Measurements from ENCODE around the gene LY6G5B. TPM values are rescaled to one million over a fixed set of nuclear protein-coding genes. Genes with fewer than 3 reads are reported as not detected.

Gene LY6G5B, protein sequence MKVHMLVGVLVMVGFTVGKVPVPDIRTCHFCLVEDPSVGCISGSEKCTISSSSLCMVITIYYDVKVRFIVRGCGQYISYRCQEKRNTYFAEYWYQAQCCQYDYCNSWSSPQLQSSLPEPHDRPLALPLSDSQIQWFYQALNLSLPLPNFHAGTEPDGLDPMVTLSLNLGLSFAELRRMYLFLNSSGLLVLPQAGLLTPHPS
- 3.9 TPM for total RNA-seq
- long read RNA-seq: 0 reads

DNA sequence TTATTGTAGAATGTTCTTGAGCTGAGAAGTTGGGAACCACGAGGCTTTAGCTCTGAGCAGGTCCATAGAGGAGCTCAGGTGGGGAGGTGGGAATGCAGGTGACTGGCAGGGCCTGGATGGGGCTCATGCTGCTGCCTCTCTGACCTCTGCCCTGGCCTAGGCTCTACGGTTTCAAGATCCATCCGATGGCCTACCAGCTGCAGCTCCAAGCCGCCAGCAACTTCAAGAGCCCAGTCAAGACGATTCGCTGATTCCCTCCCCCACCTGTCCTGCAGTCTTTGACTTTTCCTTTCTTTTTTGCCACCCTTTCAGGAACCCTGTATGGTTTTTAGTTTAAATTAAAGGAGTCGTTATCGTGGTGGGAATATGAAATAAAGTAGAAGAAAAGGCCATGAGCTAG, at the start of gene LY6G5B:
LY6G5B (plus strand) TSS at position 301 of the 400 bp plus-strand sequence. CDS start 975 bp downstream, outside the sequence.
- no peak for ATAC-seq

DNA sequence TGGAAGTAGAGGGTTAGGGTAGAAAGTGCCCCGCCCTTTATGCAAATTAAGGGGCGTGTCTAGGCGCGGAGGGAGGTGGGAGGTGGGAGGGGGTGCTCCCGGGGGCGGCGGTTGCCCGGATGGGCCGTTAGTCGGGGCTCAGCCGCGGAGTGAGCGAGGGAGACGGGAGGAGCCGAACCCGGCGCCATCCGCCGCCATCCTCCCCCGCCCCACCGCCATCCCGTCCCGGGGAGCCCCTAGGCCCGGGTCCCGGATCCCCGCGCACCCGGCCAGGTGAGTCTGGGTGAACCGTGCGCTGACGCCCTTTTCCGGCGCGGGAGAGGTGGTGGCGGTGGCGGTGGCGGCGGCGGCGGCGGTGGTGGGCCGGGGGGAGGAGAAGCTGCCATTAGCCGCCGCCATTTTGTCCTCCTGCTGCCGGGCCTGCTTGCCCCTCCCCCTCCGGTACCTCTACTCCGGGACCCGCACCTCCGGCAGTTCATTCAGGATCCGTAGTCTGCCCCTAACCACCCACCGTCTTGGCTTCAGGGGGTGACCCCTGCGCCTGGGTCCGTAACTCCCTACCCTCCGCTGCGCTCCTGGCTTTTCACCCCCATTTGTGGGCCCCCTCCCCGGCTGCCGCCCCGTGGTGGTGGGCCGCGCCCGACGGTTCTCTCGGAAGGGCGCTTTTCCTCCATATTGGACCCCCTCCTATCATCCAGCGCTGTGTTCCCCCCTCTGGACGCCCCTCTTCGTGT, 49.0 kb upstream of the LY6G5B start, which contains the start of gene PRRC2A:
PRRC2A (plus strand) TSS at position 130 of the 734 bp plus-strand sequence. CDS start 2,075 bp downstream, outside the sequence.
- DNase-seq (no peak), ATAC-seq (peak; percentile 91)
- intact Hi-C loops (cut with micrococcal nuclease): no loop called here

More for the DNA sequence above, at the start of gene LY6G5B:
- intact Hi-C loops (cut with micrococcal nuclease): no loop called here
- no peak for DNase-seq

DNA sequence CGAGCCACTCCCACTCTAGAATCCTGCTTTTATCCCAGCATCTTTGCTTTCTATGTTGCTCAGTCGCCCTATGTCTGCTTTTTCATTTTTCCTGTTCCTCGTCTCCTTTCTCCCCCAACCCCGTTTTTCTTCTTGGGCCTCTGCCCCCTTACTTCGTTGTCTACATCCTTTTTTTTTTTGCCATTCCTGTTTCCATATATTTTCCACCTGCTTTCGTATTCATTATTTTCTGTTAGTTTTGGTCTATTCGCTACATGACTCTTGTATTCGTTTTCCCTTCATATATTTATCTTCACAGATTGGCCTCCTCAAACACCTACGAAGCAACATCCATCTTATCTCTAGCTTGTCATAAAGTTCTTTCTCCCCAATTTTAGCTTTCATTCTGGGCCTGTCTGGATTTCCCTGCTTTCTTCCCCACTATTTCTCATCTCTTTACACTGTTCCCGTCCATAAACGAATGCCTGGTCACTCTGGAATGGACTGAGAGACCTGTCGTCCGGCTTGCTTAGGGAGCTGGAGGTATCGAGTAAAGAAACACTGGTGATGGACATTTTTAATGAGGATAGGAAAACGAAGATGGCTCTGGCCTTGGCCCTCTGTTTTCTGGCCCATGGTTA, 48.3 kb upstream of the LY6G5B start:
- intact Hi-C loops (cut with micrococcal nuclease): no loop called here
- DNase-seq (no peak), ATAC-seq (no peak)

DNA sequence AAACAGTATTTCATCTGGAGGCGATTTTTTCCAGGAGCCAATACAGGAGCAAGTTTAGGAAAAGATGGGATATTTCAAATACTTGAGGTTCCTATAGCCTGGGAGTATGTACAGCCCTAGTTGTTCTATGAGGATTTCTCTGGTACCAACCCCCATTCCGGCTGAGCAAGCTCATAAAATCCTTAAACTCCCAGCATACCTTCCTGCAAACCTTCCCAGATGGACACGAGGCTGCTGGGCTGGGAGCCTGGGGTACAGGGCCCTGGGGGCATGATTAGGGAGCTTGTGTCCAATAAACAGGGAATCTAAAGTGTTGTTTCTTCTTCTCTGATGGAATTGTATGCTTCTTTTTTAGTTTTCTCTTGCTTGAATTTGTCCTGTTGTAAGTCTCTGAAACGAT, 47.8 kb upstream of the LY6G5B start:
- intact Hi-C loops (cut with micrococcal nuclease): no loop called here
- ATAC-seq: no peak

DNA sequence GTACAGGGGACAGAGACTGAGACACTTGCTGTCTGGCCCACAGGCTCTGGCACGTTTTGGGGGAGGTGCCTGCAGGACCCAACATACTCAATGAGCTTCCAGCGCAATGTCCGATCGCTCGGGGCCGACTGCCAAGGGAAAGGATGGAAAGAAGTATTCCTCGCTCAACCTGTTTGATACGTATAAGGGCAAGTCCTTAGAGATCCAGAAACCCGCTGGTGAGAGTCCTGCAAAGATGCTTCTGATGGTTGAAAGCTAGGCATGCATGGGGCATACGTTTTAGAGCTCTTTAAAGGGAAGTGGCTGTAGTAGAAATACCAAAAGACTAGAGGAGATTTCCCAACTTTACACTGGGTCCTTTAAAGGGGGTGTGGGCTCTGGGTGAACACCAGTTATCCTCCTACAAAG, 47.1 kb upstream of the LY6G5B start:
- ATAC-seq: no peak
- intact Hi-C loops (cut with micrococcal nuclease): no loop called here
- peak; percentile 48 for DNase-seq

More for the DNA sequence above, 47.8 kb upstream of the LY6G5B start:
- no peak for DNase-seq

DNA sequence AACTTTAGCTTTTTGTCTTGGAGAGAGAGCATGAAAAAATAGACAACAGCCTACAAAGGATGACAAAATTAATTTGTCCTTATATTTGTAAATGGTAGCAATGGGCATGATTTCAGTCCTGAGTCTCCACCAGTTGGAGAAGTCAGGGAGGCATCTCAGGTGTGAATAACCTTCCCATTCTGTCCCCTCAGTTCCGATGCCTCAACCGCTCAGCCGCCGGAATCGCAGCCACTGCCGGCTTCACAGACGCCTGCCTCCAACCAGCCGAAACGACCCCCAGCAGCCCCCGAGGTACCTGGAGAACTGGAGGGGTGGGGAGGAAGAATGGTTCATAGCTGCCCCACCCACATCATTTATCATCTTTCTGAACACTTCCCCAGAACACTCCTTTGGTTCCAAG, 45.7 kb upstream of the LY6G5B start:
- no peak for DNase-seq
- no peak for ATAC-seq
- intact Hi-C loops (cut with micrococcal nuclease): no loop called here

DNA sequence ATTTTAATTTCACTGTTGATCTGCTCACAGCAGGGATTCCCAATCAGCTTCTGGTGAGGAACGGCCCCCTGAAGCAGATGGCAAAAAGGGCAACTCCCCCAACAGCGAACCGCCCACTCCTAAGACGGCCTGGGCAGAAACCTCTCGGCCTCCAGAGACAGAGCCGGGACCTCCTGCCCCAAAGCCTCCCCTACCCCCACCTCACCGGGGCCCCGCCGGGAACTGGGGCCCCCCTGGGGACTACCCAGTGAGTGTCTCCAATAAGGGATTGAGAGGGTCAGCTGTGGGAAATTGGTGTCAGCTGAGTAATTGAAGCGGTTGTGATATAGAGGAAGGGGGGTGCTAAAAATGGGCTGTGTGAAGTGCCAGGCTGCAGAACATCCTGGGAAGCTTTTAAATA, 42.8 kb upstream of the LY6G5B start:
- DNase-seq: no peak
- ATAC-seq: no peak
- intact Hi-C loops (cut with micrococcal nuclease): no loop called here

DNA sequence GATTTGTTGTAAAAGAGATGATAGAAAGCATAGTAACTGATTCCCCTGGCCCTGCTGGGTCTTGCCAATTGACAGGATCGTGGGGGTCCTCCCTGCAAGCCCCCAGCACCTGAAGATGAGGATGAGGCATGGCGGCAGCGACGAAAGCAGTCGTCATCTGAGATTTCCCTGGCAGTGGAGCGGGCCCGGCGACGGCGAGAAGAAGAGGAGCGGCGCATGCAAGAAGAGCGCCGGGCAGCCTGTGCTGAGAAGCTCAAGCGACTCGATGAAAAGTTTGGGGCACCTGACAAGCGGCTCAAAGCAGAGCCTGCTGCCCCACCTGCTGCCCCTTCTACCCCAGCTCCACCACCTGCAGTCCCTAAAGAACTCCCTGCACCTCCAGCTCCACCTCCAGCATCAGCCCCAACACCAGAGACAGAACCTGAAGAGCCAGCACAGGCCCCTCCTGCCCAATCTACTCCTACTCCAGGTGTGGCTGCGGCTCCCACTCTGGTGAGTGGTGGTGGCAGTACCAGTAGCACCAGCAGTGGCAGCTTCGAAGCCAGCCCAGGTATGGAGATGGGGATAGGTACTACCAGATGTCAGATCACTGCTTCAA, 42.0 kb upstream of the LY6G5B start:
- ATAC-seq (no peak), DNase-seq (no peak)
- intact Hi-C loops (cut with micrococcal nuclease): no loop called here

DNA sequence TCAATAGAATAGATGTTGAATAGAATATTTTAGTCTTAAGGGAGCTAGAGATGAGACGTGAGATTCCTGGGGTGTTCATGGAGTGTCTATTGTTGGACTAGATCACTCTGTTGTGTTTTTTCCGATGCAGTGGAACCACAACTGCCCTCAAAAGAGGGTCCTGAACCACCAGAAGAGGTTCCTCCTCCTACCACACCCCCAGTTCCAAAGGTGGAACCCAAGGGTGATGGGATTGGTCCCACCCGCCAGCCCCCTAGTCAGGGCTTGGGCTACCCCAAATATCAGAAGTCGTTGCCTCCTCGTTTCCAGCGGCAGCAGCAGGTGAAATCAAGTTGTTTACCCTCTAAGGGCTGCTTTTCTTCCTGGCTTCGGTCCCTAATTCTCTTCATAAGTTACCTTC, 40.8 kb upstream of the LY6G5B start:
- intact Hi-C loops (cut with micrococcal nuclease): no loop called here
- ATAC-seq: no peak
- DNase-seq: no peak

DNA sequence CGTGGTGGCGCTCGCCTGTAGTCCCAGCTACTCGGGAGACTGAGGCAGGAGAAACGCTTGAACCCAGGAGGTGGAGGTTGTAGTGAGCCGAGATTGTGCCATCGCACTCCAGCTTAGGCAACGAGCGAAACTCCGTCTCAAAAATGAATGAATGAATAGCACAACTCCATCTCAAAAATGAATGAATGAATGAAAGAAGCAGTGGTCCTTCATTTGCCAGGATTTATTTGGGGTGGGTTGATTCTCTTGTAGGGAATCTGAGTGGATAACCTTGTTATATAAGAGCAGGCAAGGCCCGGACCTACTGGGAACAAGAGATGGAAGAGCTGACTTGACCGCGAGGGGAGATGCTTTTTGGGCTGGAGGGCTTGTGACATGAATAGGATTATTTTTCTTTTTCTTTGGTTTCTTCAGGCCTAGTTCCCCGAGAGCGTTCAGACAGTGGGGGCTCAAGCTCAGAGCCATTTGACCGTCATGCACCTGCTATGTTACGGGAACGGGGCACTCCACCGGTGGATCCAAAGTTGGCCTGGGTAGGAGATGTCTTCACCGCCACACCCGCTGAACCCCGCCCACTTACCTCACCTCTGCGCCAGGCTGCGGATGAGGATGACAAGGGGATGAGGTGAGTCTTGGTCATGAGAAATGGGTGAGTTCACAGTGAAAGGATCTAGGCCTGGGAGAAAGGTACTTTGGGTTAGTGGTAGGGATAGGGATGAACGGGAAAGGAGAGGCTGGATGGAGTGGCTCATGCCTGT, 39.4 kb upstream of the LY6G5B start:
- no peak for ATAC-seq
- intact Hi-C loops (cut with micrococcal nuclease): no loop called here
- no peak for DNase-seq

DNA sequence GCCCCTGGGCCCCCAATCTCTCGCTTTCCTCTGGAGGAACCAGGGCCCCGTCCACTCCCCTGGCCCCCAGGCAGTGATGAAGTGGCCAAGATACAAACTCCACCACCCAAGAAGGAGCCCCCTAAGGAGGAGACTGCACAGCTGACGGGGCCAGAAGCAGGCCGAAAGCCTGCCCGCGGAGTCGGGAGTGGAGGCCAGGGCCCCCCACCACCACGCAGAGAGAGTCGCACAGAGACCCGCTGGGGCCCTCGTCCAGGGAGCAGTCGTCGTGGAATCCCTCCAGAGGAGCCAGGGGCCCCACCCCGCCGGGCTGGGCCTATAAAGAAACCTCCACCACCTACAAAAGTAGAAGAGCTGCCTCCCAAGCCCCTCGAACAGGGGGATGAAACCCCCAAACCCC, 38.6 kb upstream of the LY6G5B start:
- peak; percentile 5 for ATAC-seq
- intact Hi-C loops (cut with micrococcal nuclease): no loop called here
- DNase-seq: no peak

DNA sequence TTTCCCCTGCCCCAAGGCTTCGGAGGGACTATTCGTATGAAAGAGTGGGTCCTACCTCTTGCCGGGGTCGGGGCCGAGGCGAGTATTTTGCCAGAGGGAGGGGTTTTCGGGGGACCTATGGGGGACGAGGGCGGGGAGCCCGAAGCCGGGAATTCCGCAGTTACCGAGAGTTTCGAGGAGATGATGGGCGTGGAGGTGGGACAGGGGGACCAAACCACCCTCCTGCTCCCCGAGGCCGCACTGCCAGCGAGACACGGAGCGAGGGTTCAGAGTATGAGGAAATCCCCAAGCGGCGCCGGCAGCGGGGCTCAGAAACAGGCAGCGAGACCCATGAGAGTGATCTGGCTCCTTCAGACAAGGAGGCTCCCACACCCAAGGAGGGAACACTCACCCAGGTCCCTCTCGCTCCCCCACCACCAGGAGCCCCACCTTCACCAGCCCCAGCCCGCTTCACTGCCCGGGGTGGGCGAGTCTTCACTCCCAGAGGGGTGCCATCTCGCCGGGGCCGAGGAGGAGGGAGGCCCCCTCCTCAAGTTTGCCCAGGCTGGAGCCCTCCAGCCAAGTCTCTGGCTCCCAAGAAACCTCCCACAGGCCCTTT, 38.0 kb upstream of the LY6G5B start:
- peak; percentile 20 for ATAC-seq
- intact Hi-C loops (cut with micrococcal nuclease): no loop called here
- DNase-seq: no peak

DNA sequence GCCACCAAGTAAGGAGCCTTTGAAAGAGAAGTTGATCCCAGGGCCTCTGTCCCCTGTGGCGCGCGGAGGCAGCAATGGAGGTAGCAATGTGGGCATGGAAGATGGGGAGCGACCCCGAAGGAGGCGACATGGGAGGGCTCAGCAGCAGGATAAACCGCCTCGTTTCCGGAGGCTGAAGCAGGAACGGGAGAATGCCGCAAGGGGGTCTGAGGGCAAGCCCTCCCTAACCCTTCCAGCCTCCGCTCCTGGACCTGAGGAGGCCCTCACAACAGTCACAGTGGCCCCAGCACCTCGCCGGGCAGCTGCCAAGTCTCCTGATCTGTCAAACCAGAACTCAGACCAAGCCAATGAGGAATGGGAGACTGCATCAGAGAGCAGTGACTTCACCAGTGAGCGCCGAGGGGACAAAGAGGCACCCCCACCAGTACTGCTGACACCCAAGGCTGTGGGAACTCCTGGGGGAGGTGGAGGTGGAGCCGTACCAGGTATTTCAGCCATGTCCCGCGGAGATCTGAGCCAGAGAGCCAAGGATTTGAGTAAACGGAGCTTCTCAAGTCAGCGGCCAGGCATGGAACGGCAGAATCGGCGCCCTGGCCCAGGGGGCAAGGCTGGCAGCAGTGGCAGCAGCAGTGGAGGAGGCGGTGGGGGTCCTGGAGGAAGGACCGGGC, 37.4 kb upstream of the LY6G5B start:
- intact Hi-C loops (cut with micrococcal nuclease): no loop called here
- DNase-seq: no peak
- ATAC-seq: peak; percentile 3

DNA sequence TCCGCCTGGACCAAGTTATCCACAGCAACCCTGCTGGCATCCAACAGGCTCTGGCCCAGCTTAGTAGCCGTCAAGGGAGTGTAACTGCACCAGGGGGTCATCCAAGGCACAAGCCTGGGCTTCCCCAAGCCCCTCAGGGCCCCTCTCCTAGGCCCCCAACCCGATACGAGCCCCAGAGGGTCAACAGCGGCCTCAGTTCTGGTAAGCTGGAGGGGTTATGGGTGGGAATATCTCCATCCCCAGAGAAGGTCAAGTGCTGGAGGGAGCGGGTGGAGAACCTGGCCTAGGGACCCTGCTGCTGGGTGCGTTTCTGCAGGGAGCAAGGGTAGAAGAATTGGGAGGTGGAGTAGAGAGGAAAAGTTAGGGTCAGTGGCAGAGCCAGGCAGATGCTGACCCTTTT, 36.3 kb upstream of the LY6G5B start:
- DNase-seq (no peak), ATAC-seq (no peak)
- intact Hi-C loops (cut with micrococcal nuclease): no loop called here

DNA sequence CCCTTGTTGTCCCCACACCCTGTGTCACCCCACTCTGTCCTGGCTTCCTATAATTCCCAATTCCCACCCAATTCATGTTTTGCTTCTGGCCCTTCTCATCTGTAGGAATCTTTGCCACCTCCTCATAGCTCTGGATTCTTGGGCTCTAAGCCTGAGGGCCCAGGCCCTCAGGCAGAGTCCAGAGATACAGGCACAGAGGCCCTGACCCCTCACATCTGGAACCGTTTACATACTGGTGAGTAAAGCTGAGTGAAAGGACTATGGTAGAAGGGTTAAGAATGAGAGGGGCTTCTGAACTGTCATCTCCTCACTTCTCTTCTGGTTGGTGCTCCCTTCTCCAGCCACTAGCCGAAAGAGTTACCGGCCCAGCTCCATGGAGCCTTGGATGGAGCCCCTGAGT, 35.6 kb upstream of the LY6G5B start:
- intact Hi-C loops (cut with micrococcal nuclease): no loop called here
- no peak for DNase-seq

DNA sequence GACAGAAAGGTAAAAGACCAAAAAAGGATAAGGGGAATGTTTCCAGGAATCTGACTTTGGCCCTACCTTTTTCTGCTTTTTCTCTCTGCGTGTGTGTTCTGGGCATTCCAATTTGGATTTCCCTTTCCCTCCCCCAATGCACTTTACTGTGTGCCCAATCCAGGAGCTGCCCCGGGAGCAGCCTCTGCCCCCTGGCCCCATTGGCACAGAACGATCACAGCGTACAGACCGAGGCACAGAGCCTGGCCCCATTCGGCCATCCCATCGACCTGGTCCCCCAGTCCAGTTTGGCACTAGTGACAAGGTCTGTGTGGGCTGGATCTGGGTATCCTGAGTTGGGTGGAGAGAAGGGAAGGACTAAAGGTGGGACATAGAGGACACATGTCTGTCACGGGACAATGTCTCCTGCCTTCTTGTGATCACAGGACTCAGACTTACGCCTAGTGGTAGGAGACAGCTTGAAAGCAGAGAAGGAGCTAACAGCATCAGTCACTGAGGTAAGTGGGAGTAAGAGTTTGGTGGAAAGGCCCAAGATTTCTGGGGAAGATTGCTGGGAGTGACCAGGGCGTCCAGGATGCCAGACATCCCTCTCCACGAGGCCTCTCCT, 34.7 kb upstream of the LY6G5B start:
- intact Hi-C loops (cut with micrococcal nuclease): no loop called here
- ATAC-seq (no peak), DNase-seq (no peak)

More for the DNA sequence above, 35.6 kb upstream of the LY6G5B start:
- ATAC-seq: no peak

DNA sequence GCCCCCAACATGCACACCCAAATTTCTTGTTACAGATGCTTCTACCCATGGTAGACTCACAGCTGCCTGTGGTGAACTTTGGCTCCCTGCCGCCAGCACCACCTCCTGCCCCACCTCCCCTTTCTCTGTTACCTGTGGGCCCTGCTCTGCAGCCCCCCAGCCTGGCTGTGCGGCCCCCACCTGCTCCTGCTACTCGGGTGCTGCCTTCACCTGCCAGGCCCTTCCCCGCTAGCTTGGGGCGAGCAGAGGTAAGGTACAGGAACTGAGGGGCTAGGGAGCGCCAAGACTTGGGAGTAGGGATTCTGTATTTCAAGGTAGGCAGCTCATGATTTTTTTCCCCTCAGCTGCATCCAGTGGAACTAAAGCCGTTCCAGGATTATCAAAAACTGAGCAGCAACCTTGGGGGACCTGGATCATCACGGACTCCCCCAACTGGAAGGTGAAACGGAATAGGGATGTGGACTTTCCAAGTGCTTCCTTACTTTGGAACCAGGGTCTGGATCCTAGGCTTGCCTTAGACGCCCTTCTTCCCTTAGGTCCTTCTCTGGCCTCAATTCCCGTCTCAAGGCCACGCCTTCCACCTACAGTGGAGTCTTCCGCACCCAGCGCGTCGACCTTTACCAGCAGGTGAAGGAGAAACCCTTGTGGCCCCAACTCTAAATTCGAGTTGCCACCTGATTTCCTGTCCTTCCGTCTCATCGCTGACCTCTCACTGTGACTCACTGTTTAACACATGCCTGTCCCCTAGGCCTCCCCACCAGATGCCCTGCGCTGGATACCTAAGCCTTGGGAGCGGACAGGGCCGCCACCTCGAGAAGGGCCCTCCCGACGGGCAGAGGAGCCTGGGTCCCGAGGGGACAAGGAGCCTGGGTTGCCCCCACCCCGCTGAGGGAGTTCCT, 32.8 kb upstream of the LY6G5B start:
- ATAC-seq (peak; percentile 6), DNase-seq (no peak)
- intact Hi-C loops (cut with micrococcal nuclease): no loop called here
